Colon (tissue), 2 donors: Measurements from ENCODE around the gene P4HB.

Experiments used
- FAIRE-seq: peaks from 2 replicates; lab custom pipeline; 2012; peaks lifted over from hg19 to GRCh38; lab: Jason Lieb, UNC
- donor health status: control.
- donor health status: control.

Gene P4HB

GRCh38 chr17:81898029-81898866 is 37.9 kb upstream of the P4HB start:
- FAIRE-seq, result no peak

- no peak for FAIRE-seq
Measured at GRCh38 chr17:81895400-81895799, 35.1 kb upstream of the P4HB start.

- FAIRE-seq, result no peak
Measured at GRCh38 chr17:81891303-81891552, 30.9 kb upstream of the P4HB start.

- no peak for FAIRE-seq
Measured at GRCh38 chr17:81890447-81891302, 30.3 kb upstream of the P4HB start.

- no peak for FAIRE-seq
Measured at GRCh38 chr17:81889602-81890001, 29.3 kb upstream of the P4HB start.

- FAIRE-seq, result no peak
Measured at GRCh38 chr17:81888988-81889595, 28.8 kb upstream of the P4HB start.

GRCh38 chr17:81888105-81888987 is 28.0 kb upstream of the P4HB start:
- FAIRE-seq, result no peak

GRCh38 chr17:81885869-81886548 is 25.7 kb upstream of the P4HB start:
- no peak for FAIRE-seq

- FAIRE-seq, result no peak
Measured at GRCh38 chr17:81885454-81885853, 25.1 kb upstream of the P4HB start.

- no peak for FAIRE-seq
Measured at GRCh38 chr17:81884968-81885367, 24.6 kb upstream of the P4HB start.

- no peak for FAIRE-seq
Measured at GRCh38 chr17:81884520-81884919, 24.2 kb upstream of the P4HB start.

GRCh38 chr17:81879121-81879520 is 18.8 kb upstream of the P4HB start:
- FAIRE-seq, result no peak

GRCh38 chr17:81878294-81878693 is 18.0 kb upstream of the P4HB start:
- FAIRE-seq, result no peak

GRCh38 chr17:81877569-81877968 is 17.2 kb upstream of the P4HB start:
- no peak for FAIRE-seq

- no peak for FAIRE-seq
Measured at GRCh38 chr17:81871387-81872230, 11.3 kb upstream of the P4HB start.

GRCh38 chr17:81870981-81871386 is 10.6 kb upstream of the P4HB start, which contains the start of gene ARHGDIA:
TSS of gene ARHGDIA (minus strand) at chr17:81871337. CDS start at chr17:81869930, 1,407 bp downstream.
- FAIRE-seq, result no peak

GRCh38 chr17:81870131-81870980 is 10.0 kb upstream of the P4HB start:
- FAIRE-seq, result no peak

GRCh38 chr17:81869221-81870130 is 9.1 kb upstream of the P4HB start:
- no peak for FAIRE-seq
